Gastrocnemius medialis (tissue), 4 donors: ENCODE data around the gene CDC20.

Experiments used
- CTCF ChIP-seq, 5 experiments: fragments of 450-650 bp in 3 of 5; fragments of 200-600 bp in 2 of 5; sonication (generic) in 2 of 5; IDR thresholded peaks in 4 of 5; conservative IDR thresholded peaks in 1 of 5; 1 replicate in 4 of 5; 2 replicates in 1 of 5; pipeline ENCODE4 v1.5.1; 2016 to 2019; ENCODE audit warnings: antibody characterized with exemption in 5 of 5, mild to moderate bottlenecking in 3 of 5, moderate library complexity in 3 of 5
- POLR2A ChIP-seq, 2 donors: fragments of 450-650 bp; IDR thresholded peaks; one replicate each; pipeline ENCODE4 v1.6.1; 2017; ENCODE audit warnings: antibody characterized with exemption in 2 of 2, mild to moderate bottlenecking in 2 of 2, moderate library complexity in 2 of 2

GRCh38 chr1:43322506-43322905 lies 36.3 kb upstream of the CDC20 start:
- TF ChIP-seq CTCF (IDR thresholded peaks at IDR 0.05 in 4 of 5, conservative IDR thresholded peaks at IDR 0.05 in 1 of 5) (no peak), POLR2A (IDR thresholded peaks at IDR 0.05) (no peak)
